ENCODE measurements around the gene ARID1B. TPM values are rescaled to one million over a fixed set of nuclear protein-coding genes. Genes with fewer than 3 reads are reported as not detected.

ARID1B gene
- total RNA-seq, 1 donor from 2014 or later, result 46.4 TPM

GRCh38 chr6:156786652-156787051 is 9.5 kb downstream of the ARID1B start:
- ATAC-seq, result no peak
- DNase-seq (ENCODE audit: missing footprints), result no peak
- intact Hi-C loops (cut with DNase I), result loop anchor here (5.0 kb wide), 1 partner anchor 146 kb away; no protein-coding TSS in a partner anchor

- intact Hi-C loops (cut with DNase I), result loop anchor here (5.0 kb wide), 1 partner anchor 144 kb away; no protein-coding TSS in a partner anchor
- DNase-seq (ENCODE audit: missing footprints), result no peak
- ATAC-seq, result no peak
These were observed 10.7 kb downstream of the ARID1B start for GRCh38 chr6:156787569-156788492.

- DNase-seq (ENCODE audit: missing footprints), result no peak
- no peak for ATAC-seq
- intact Hi-C loops (cut with DNase I), result loop anchor here (5.0 kb wide), 1 partner anchor 143 kb away; no protein-coding TSS in a partner anchor
These were observed 12.1 kb downstream of the ARID1B start for GRCh38 chr6:156789081-156789943.

GRCh38 chr6:156790711-156791319 is 13.6 kb downstream of the ARID1B start:
- DNase-seq (ENCODE audit: missing footprints), result no peak
- intact Hi-C loops (cut with DNase I), result loop anchor here (2.0 kb wide), 1 partner anchor 20 kb away; no protein-coding TSS in a partner anchor

GRCh38 chr6:156791320-156791850 is 14.2 kb downstream of the ARID1B start:
- ATAC-seq (peak; percentile 60), DNase-seq (ENCODE audit: missing footprints) (no peak)
- intact Hi-C loops (cut with DNase I), result loop anchor here (2.0 kb wide), 1 partner anchor 19 kb away; no protein-coding TSS in a partner anchor

More at GRCh38 chr6:156790711-156791319, 13.6 kb downstream of the ARID1B start:
- ATAC-seq, result no peak

- DNase-seq (ENCODE audit: missing footprints) (no peak), ATAC-seq (no peak)
- intact Hi-C loops (cut with DNase I), result no loop called here
These were observed 16.0 kb downstream of the ARID1B start for GRCh38 chr6:156793200-156793599.

- intact Hi-C loops (cut with DNase I), result loop anchor here (5.0 kb wide), 1 partner anchor 38 kb away; no protein-coding TSS in a partner anchor
- ATAC-seq, result no peak
- no peak for DNase-seq (ENCODE audit: missing footprints)
These were observed 17.6 kb downstream of the ARID1B start for GRCh38 chr6:156794546-156795354.

GRCh38 chr6:156795825-156796224 is 18.6 kb downstream of the ARID1B start:
- ATAC-seq, result peak; percentile 45
- no peak for DNase-seq (ENCODE audit: missing footprints)
- intact Hi-C loops (cut with DNase I), result loop anchor here (5.0 kb wide), 1 partner anchor 36 kb away; no protein-coding TSS in a partner anchor

GRCh38 chr6:156796627-156797026 is 19.4 kb downstream of the ARID1B start:
- no peak for ATAC-seq

GRCh38 chr6:156797901-156798735 is 20.9 kb downstream of the ARID1B start:
- intact Hi-C loops (cut with DNase I), result loop anchor here (5.0 kb wide), 1 partner anchor 34 kb away; no protein-coding TSS in a partner anchor
- ATAC-seq (no peak), DNase-seq (ENCODE audit: missing footprints) (no peak)

More at GRCh38 chr6:156796627-156797026, 19.4 kb downstream of the ARID1B start:
- intact Hi-C loops (cut with DNase I), result loop anchor here (5.0 kb wide), 1 partner anchor 36 kb away; no protein-coding TSS in a partner anchor
- no peak for DNase-seq (ENCODE audit: missing footprints)

GRCh38 chr6:156801712-156802111 is 24.5 kb downstream of the ARID1B start:
- DNase-seq (ENCODE audit: missing footprints) (no peak), ATAC-seq (no peak)
- intact Hi-C loops (cut with DNase I), result no loop called here

GRCh38 chr6:156803353-156803752 is 26.2 kb downstream of the ARID1B start:
- DNase-seq (ENCODE audit: missing footprints), result no peak
- ATAC-seq, result no peak
- intact Hi-C loops (cut with DNase I), result no loop called here

- DNase-seq (ENCODE audit: missing footprints), result no peak
- ATAC-seq, result no peak
- intact Hi-C loops (cut with DNase I), result no loop called here
These were observed 27.2 kb downstream of the ARID1B start for GRCh38 chr6:156804402-156804801.

- ATAC-seq (no peak), DNase-seq (ENCODE audit: missing footprints) (no peak)
- intact Hi-C loops (cut with DNase I), result no loop called here
These were observed 29.0 kb downstream of the ARID1B start for GRCh38 chr6:156806155-156806554.

GRCh38 chr6:156807028-156807427 is 29.9 kb downstream of the ARID1B start:
- intact Hi-C loops (cut with DNase I), result no loop called here
- ATAC-seq (no peak), DNase-seq (ENCODE audit: missing footprints) (no peak)

- intact Hi-C loops (cut with DNase I), result no loop called here
These were observed 30.6 kb downstream of the ARID1B start for GRCh38 chr6:156807795-156808194.

GRCh38 chr6:156808287-156808686 is 31.1 kb downstream of the ARID1B start:
- DNase-seq (ENCODE audit: missing footprints) (no peak), ATAC-seq (peak; percentile 68)
- intact Hi-C loops (cut with DNase I), result no loop called here

More at GRCh38 chr6:156807795-156808194, 30.6 kb downstream of the ARID1B start:
- DNase-seq (ENCODE audit: missing footprints), result no peak
- peak; percentile 48 for ATAC-seq
